Coronary artery (tissue), 2 donors: ENCODE measurements around the gene RNF31.

Experiments
- DNase-seq: peaks from one replicate; pipeline ENCODE4 v3.0.0-alpha.2; 2017; ENCODE audit warnings: low spot score
- H3K27ac ChIP-seq, 2 donors: fragments of 200-600 bp; sonication (generic); one replicate each; pipeline ENCODE4 v1.5.1; 2016 to 2019
- H3K4me3 ChIP-seq: fragments of 200-600 bp; sonication (generic); 2 replicates; pipeline ENCODE4 v1.5.1; 2016; ENCODE audit warnings: mild to moderate bottlenecking, moderate library complexity
- CTCF ChIP-seq: fragments of 200-600 bp; sonication (generic); IDR thresholded peaks from one replicate; pipeline ENCODE4 v1.5.1; 2019; ENCODE audit warnings: antibody characterized with exemption

RNF31 gene

GRCh38 chr14:24146453-24146977 lies 783 bp upstream of the RNF31 start, which contains the start of gene PSME2:
Gene PSME2 (minus strand): TSS chr14:24146610. CDS start chr14:24146581, 29 bp downstream.
- DNase-seq, result peak; percentile 98
- no peak for TF ChIP-seq CTCF
- peak within 1 kb of the TSS; percentile 77 to 98 for H3K27ac ChIP-seq

GRCh38 chr14:24147761-24148428 lies 597 bp downstream of the RNF31 start:
- no peak for DNase-seq
- no peak for TF ChIP-seq CTCF
- peak overlapping the region; percentile 77 to 98 for H3K27ac ChIP-seq
- peak overlapping the region; percentile 84 for H3K4me3 ChIP-seq

More at GRCh38 chr14:24146453-24146977, 783 bp upstream of the RNF31 start, which contains the start of gene PSME2:
- peak within 1 kb of the TSS; percentile 84 for H3K4me3 ChIP-seq

- no peak for TF ChIP-seq CTCF
- DNase-seq, result no peak
- no peak overlapping the region for H3K27ac ChIP-seq
- no peak overlapping the region for H3K4me3 ChIP-seq
Measured at GRCh38 chr14:24149302-24149969, 2.1 kb downstream of the RNF31 start.

GRCh38 chr14:24150061-24150460 lies 2.8 kb downstream of the RNF31 start:
- TF ChIP-seq CTCF, result no peak
- no peak for DNase-seq
- Histone ChIP-seq H3K4me3 (no peak overlapping the region), H3K27ac (no peak overlapping the region)

- no peak overlapping the region for H3K4me3 ChIP-seq
- DNase-seq, result no peak
- TF ChIP-seq CTCF, result no peak
- no peak overlapping the region for H3K27ac ChIP-seq
Measured at GRCh38 chr14:24150567-24150966, 3.3 kb downstream of the RNF31 start.

GRCh38 chr14:24150993-24151392 lies 3.7 kb downstream of the RNF31 start:
- H3K4me3 ChIP-seq, result no peak overlapping the region
- TF ChIP-seq CTCF, result no peak
- no peak for DNase-seq
- no peak overlapping the region for H3K27ac ChIP-seq
